ENCODE measurements around the gene C20orf202.

Gene C20orf202

DNA sequence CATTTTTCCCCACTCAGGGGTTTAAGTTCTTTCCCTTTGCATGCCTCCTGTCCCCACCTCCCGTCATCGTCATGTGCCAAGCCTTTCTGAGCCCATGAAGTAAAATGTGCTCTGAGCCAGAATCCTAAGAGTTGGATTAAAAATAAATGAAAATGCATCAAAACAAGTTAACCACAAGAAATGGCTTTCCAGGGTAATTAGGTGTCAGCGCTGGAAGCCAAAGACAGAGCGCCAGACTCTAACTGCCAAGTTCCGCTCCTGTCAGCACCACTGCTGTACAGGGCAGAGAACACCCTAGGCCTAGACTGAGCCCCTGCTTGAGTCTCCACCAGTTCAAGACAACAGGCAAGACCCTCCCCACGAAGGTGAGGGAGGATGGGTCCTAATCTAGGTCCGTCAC lies 5.5 kb upstream of the C20orf202 start:
- H3K27ac ChIP-seq, result no peak overlapping the region
- TF ChIP-seq, protein P1, sequence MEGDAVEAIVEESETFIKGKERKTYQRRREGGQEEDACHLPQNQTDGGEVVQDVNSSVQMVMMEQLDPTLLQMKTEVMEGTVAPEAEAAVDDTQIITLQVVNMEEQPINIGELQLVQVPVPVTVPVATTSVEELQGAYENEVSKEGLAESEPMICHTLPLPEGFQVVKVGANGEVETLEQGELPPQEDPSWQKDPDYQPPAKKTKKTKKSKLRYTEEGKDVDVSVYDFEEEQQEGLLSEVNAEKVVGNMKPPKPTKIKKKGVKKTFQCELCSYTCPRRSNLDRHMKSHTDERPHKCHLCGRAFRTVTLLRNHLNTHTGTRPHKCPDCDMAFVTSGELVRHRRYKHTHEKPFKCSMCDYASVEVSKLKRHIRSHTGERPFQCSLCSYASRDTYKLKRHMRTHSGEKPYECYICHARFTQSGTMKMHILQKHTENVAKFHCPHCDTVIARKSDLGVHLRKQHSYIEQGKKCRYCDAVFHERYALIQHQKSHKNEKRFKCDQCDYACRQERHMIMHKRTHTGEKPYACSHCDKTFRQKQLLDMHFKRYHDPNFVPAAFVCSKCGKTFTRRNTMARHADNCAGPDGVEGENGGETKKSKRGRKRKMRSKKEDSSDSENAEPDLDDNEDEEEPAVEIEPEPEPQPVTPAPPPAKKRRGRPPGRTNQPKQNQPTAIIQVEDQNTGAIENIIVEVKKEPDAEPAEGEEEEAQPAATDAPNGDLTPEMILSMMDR (IDR thresholded peaks at IDR 0.05), result no peak
- H3K4me3 ChIP-seq, result no peak overlapping the region
- DNase-seq (ENCODE audit: low spot score), result no peak

DNA sequence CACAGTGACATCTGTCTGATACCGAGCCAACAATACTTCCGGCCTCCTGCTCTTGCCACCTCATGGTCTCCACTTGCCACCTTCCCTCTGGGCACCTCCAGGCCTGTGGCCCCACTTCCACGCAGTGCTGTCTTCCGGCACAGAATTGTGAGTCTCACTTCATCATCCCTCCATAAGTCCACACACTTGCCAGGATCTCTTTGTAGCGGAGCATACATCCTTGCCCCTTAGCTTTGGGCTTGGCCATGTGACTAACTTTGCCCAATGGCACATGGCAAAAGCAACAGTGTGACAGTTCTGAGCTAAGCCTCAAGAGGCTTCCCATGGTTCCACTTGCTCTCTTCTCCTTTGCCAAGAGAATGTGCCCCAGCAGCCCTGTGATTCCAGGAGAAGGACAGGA lies 4.5 kb upstream of the C20orf202 start:
- Histone ChIP-seq H3K4me3 (no peak overlapping the region), H3K27ac (no peak overlapping the region)
- TF ChIP-seq, protein P1 (IDR thresholded peaks at IDR 0.05), result no peak
- no peak for DNase-seq (ENCODE audit: low spot score)

DNA sequence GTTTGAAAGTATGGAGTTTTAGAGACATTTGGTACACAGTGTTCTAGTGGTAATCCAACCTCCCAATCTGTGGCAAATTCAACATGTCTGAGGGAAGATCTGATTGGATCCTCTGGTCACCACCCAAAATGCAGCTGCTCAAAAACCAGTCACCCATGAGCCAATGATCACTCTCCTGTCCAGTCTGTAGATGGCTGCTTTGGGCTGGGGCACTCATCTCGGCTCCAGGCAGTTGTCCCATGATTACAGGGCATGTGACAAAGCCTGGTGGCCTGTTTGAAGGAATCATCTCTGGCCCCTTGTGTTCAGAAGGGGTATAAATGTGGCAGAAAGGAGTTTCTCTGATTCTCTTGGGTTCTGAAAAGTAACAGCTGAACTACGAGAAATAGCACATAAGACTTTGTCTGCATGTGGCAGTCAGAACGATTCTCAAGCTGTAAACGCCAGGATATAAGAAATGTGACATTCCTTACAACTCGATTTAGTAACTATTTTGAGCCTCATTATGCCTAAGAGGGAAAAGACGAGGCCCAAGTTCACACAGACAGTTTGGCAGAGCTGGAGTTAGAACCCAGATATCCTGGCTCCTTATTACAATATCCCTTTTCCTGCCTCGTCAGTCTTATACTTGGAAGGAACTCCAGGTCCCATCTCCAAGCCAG lies 3.9 kb upstream of the C20orf202 start:
- H3K4me3 ChIP-seq, result no peak overlapping the region
- TF ChIP-seq, protein P1 (IDR thresholded peaks at IDR 0.05), result no peak
- H3K27ac ChIP-seq, result no peak overlapping the region
- DNase-seq (ENCODE audit: low spot score), result no peak

DNA sequence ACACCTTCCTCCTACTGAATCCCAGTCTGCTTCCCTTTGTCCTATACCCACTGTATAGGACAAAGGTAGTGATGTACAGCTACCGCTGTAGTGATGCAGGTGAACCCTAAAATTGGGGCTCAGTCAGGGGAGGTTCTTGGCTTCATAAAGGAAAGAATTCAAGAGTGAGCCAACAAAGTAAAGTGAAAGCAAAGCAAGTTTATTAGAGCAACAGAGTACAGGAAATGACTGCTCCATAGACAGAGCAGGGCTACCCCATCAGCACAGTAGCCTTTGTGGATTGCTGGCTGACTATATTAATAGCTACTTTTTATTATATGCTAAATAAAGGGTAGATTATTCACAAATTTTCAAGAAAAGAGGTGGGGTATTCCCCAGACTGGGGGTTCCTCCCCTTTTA lies 3.3 kb upstream of the C20orf202 start:
- Histone ChIP-seq H3K4me3 (no peak overlapping the region), H3K27ac (no peak overlapping the region)
- TF ChIP-seq, protein P1 (IDR thresholded peaks at IDR 0.05), result no peak
- DNase-seq (ENCODE audit: low spot score), result no peak

DNA sequence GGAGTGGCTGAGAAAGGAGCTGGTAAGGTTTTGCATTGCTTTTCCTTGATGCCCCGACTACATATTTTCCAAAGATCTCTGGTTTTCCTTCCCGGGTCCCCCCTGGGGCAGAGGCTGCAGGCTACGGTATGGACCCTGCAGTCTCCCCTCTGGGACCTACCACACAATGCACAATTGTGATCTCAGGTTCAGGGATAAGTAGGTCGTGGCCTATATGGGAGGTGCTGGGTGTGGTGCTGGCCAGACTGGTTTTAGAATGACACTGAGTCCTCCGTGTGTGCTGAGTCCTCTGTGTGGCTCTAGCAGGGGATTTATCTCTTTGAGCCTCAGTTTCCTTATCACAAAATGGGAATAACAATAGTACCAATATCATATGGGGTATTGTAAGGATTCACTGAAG lies 376 bp downstream of the C20orf202 start:
- TF ChIP-seq, protein P1 (IDR thresholded peaks at IDR 0.05), result no peak
- no peak overlapping the region for H3K4me3 ChIP-seq
- H3K27ac ChIP-seq, result no peak overlapping the region
- DNase-seq (ENCODE audit: low spot score), result no peak

DNA sequence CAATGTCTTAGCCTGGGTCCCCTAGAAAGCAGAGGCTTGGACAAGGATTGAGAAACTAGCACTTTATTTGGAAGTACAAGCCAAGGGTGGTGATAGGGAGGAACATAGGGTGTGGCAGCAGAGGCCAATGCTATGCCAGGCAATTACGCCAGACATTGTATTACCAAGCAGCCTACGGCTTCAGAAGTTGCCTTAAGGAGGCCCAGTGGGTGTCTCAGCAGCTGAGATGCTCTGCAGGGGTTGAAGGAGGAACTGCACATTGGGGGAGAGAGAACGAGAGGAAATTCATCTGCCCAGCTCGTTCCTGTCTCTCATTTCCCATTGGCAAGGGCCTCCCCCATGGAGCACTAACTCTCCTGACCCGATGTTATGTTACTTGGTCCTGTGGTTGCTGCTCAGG lies 859 bp downstream of the C20orf202 start:
- TF ChIP-seq, protein P1 (IDR thresholded peaks at IDR 0.05), result no peak
- Histone ChIP-seq H3K27ac (no peak overlapping the region), H3K4me3 (no peak overlapping the region)
- DNase-seq (ENCODE audit: low spot score), result no peak

DNA sequence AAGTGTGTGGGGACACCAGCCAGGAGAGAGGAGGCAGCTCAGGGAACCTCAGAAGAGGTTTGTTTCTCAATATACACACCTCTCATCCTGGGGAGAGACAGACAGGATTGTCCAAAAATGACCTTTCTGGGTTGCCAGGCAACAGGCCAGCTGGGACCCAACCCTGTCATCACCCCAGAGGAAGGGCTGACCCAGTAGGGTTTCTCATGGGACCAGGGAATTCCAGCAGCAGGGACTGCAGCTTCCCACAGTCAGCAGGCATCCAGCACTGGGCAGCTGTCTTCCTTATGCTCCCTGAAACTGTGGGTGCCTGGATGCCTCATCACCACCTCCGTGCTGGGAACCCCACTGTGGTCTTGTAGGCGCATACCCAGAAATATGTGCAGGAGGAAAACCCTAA lies 1.3 kb downstream of the C20orf202 start:
- DNase-seq (ENCODE audit: low spot score), result no peak

More for the DNA sequence above, 1.3 kb downstream of the C20orf202 start:
- TF ChIP-seq, protein P1 (IDR thresholded peaks at IDR 0.05), result no peak
- Histone ChIP-seq H3K27ac (no peak overlapping the region), H3K4me3 (no peak overlapping the region)

All from coronary artery (tissue), 2 donors.